Immature natural killer cell (primary cell): ENCODE measurements around the gene TMEM178A. TPM values are rescaled to one million over a fixed set of nuclear protein-coding genes. Genes with fewer than 3 reads are reported as not detected.
"Not testable (repeated sequence)": the region's sequence is repeated elsewhere in the genome, so short reads cannot be mapped to it uniquely, and the experiment has no call there.

Experiments
- DNase-seq, 3 donors: peaks; one replicate each; pipeline ENCODE4 v3.0.0; 2022; ENCODE audit warnings: mixed read lengths in 1 of 3
- H3K27ac Mint-ChIP-seq, 6 donors: one replicate each; pipeline ENCODE4 v1.8.0; 2020; ENCODE audit warnings: mixed read lengths in 6 of 6, mild to moderate bottlenecking in 5 of 6, inconsistent platforms in 4 of 6, moderate library complexity in 3 of 6
- H3K27me3 Mint-ChIP-seq, 3 donors: one replicate each; pipeline ENCODE4 v1.8.0; 2020 to 2021; ENCODE audit warnings: low read depth in 3 of 3, mild to moderate bottlenecking in 3 of 3, mixed read lengths in 3 of 3, moderate library complexity in 3 of 3, inconsistent platforms in 1 of 3
- H3K36me3 Mint-ChIP-seq, 3 donors: one replicate each; pipeline ENCODE4 v1.8.0; 2020; ENCODE audit warnings: mixed read lengths in 3 of 3, inconsistent platforms in 2 of 3, mild to moderate bottlenecking in 2 of 3
- H3K4me1 Mint-ChIP-seq, 2 donors: one replicate each; pipeline ENCODE4 v1.8.0; 2020; ENCODE audit warnings: inconsistent platforms in 2 of 2, mild to moderate bottlenecking in 2 of 2, mixed read lengths in 2 of 2, moderate library complexity in 1 of 2
- H3K4me3 Mint-ChIP-seq, 5 donors: one replicate each; pipeline ENCODE4 v1.8.0; 2020; ENCODE audit warnings: mild to moderate bottlenecking in 5 of 5, mixed read lengths in 5 of 5, inconsistent platforms in 3 of 5, moderate library complexity in 3 of 5
- H3K9me3 Mint-ChIP-seq, 6 donors: one replicate each; pipeline ENCODE4 v1.8.0; 2020; ENCODE audit warnings: mild to moderate bottlenecking in 6 of 6, mixed read lengths in 6 of 6, inconsistent platforms in 4 of 6, moderate library complexity in 3 of 6
- polyA plus RNA-seq, 3 donors: library from polyadenylated mRNA; unstranded; fragments of 300-500 nt; fragmentation: Illumina TruSeq; gene quantifications; one replicate each; pipeline ENCODE4 v1.2.3, GENCODE V29; 2021

The TMEM178A gene
- polyA plus RNA-seq = not detected

DNA sequence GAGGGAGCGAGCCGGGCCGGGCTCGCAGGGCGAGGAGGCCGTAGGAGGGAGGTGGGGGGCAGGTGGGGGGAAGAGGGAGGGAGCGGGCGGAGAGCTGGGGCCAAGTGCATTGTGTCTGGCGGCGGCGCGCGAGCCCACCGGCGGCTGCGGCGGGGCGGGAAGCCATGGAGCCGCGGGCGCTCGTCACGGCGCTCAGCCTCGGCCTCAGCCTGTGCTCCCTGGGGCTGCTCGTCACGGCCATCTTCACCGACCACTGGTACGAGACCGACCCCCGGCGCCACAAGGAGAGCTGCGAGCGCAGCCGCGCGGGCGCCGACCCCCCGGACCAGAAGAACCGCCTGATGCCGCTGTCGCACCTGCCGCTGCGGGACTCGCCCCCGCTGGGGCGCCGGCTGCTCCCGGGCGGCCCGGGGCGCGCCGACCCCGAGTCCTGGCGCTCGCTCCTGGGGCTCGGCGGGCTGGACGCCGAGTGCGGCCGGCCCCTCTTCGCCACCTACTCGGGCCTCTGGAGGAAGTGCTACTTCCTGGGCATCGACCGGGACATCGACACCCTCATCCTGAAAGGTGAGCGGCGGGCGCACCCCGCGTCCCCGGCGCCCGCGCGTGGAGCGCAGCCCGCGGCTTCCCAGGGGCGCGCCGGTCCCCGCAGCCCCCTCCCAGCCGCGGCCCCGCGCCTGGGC, at the start of gene TMEM178A:
TMEM178A (plus strand) TSS at position 107 of the 680 bp plus-strand sequence; CDS start at position 165, 58 bp downstream.
- Mint-ChIP-seq H3K27ac (no peak within 1 kb of the TSS), H3K27me3 (peaks cover 21 to 27% (median 23%) of the 10 kb centered on the region in 3 donors), H3K36me3 (no peaks in the 10 kb centered on the region), H3K4me3 (peak within 1 kb of the TSS in 4 of 5 donors; percentile 15 to 56 (median 26)), H3K4me1 (peaks cover 0 to 7% of the 10 kb centered on the region in 2 donors), H3K9me3 (peaks cover 0 to 4% (median 0%) of the 10 kb centered on the region in 6 donors)
- DNase-seq = no peak

DNA sequence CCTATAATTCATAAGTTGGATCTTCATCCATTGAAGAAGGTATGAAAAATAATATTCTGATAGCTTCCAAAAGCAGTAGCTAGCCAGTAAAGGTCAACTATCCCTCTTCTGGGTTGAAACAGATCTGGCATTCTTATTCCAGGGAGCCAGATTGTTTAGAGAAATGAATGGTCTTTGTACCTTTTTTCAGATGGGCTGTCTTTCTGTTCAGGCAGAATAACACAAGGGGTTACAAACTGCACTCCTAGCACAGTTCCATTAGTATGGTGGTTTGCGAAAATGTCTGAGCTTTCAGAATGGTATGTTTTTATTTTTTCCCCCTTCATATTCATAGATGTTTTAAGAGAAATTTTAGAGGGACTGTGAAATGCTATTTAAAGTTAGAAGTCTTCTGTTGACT, 47.5 kb upstream of the TMEM178A start:
- DNase-seq = no peak
- H3K9me3 Mint-ChIP-seq = no peaks in the 10 kb centered on the region
- peaks cover 0 to 2% (median 2%) of the 10 kb centered on the region in 3 donors for H3K27me3 Mint-ChIP-seq
- peaks cover 8 to 13% of the 10 kb centered on the region in 2 donors for H3K4me1 Mint-ChIP-seq
- peaks cover 0 to 2% (median 0%) of the 10 kb centered on the region in 3 donors for H3K36me3 Mint-ChIP-seq
- H3K27ac Mint-ChIP-seq = no peak overlapping the region
- no peak overlapping the region for H3K4me3 Mint-ChIP-seq

DNA sequence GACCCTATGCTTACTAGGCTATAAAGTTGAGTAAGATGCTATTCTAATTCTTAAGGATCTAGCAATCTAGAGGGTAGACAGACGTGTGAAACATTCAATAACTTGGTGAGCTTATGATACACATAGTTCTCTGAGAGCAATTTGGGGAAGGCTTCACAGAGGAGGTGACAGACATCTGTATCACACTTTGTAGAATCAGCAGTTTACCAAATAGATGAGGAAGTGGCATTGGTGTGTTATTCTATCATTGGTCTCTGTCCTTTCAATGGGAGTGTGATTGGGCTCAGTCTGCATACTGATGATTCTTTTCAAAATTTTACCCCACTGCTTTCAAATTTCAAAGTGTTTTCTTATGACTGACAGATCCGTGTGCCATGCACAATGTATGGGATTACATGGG, 47.0 kb upstream of the TMEM178A start:
- no peak for DNase-seq
- Mint-ChIP-seq H3K27me3 (peaks cover 0 to 2% (median 2%) of the 10 kb centered on the region in 3 donors), H3K36me3 (peaks cover 0 to 2% (median 0%) of the 10 kb centered on the region in 3 donors), H3K9me3 (no peaks in the 10 kb centered on the region), H3K27ac (no peak overlapping the region), H3K4me3 (no peak overlapping the region), H3K4me1 (peaks cover 8 to 13% of the 10 kb centered on the region in 2 donors)

DNA sequence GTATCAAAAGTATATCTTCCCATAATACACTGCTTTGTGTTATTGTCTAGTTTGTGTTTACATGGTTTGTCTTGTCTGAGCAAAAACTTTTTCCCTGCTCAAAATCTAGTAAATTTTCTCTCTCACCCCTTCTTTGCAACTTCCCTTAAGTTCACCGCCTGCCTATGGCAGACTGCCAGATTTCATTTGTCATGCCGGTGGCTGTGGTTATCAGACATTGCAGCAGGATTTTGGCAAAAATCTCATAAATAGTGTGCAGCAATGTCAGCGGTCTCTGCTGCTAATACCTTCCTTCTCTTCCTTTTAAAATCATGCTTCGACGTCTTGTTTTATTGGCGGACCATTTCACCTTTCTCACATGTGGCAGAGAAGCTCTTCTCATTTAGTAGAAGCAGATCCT, 45.6 kb upstream of the TMEM178A start:
- Mint-ChIP-seq H3K9me3 (no peaks in the 10 kb centered on the region), H3K27ac (no peak overlapping the region), H3K27me3 (peaks cover 2 to 4% (median 2%) of the 10 kb centered on the region in 3 donors), H3K4me1 (peaks cover 8 to 13% of the 10 kb centered on the region in 2 donors), H3K36me3 (peaks cover 0 to 2% (median 0%) of the 10 kb centered on the region in 3 donors), H3K4me3 (no peak overlapping the region)
- DNase-seq = no peak

DNA sequence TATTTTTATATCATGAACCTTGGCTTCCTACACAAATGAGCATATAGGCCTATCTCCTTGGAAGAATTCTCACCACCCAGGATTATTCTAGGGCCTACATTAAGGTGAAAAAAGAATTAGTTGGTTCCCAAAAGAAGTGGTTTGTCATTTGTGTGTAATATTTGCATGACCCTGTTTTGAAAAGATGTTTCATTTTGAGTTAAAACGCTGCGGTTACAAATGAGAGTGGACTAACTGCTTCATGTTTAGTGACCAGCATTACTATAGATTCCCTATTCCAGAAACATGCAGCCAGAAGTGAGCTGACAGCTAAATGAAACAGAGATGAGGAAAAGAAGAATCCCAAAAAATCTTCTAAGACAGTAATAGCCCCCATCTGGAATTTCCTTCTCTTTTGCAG, 44.1 kb upstream of the TMEM178A start:
- H3K4me1 Mint-ChIP-seq = peaks cover 8 to 13% of the 10 kb centered on the region in 2 donors
- no peak overlapping the region for H3K27ac Mint-ChIP-seq
- peaks cover 0 to 4% (median 0%) of the 10 kb centered on the region in 6 donors for H3K9me3 Mint-ChIP-seq
- H3K27me3 Mint-ChIP-seq = peaks cover 2 to 4% (median 2%) of the 10 kb centered on the region in 3 donors
- H3K4me3 Mint-ChIP-seq = no peak overlapping the region
- H3K36me3 Mint-ChIP-seq = peaks cover 0 to 2% (median 0%) of the 10 kb centered on the region in 3 donors
- DNase-seq = no peak

DNA sequence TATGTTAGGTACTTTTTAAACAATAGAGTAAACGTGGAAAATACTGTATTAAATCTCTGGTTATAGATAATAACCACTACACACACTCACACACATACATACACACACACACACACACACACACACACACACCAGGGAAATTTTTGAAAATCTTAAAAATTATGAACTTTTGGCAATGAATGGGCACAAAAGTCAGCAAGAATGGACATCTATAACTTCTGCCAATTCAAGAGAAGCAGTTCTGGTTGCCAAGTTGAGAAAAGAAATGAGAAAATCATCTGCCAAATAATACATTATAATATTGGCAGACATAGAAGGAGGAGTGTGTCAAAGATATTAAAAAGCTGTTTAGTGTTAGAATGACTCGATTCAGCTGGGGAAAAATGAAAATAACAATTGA, 42.9 kb upstream of the TMEM178A start:
- Mint-ChIP-seq H3K36me3 (peaks cover 0 to 2% (median 0%) of the 10 kb centered on the region in 3 donors), H3K27me3 (peaks cover 0 to 2% (median 2%) of the 10 kb centered on the region in 3 donors), H3K9me3 (peaks cover 0 to 4% (median 0%) of the 10 kb centered on the region in 6 donors), H3K4me1 (peaks cover 8 to 13% of the 10 kb centered on the region in 2 donors), H3K4me3 (no peak overlapping the region), H3K27ac (no peak overlapping the region)
- no peak for DNase-seq

DNA sequence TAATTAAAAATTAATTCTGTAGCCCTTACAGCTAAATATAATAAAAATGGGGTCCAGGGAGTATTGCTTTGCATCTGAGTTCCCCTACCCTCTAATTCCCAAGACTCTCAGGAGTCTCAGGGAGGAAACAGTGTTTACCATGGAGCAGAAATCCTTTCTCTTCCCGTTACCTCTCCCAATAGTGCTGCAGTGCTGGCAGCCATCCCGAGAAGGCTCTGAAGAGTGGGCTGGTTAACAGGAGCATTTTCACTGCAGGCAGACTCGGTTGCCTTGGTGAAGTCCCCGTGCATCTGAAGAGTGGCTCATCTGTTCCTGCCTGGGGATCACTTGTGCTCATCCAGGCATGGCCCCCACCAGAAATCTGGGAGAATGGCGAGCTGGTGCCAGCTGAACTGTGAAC, 41.8 kb upstream of the TMEM178A start:
- DNase-seq = no peak
- peaks cover 0 to 4% (median 0%) of the 10 kb centered on the region in 6 donors for H3K9me3 Mint-ChIP-seq
- no peak overlapping the region for H3K4me3 Mint-ChIP-seq
- H3K4me1 Mint-ChIP-seq = peaks cover 8 to 13% of the 10 kb centered on the region in 2 donors
- peaks cover 0 to 2% (median 0%) of the 10 kb centered on the region in 3 donors for H3K36me3 Mint-ChIP-seq
- no peak overlapping the region for H3K27ac Mint-ChIP-seq
- peaks cover 0 to 2% (median 2%) of the 10 kb centered on the region in 3 donors for H3K27me3 Mint-ChIP-seq

DNA sequence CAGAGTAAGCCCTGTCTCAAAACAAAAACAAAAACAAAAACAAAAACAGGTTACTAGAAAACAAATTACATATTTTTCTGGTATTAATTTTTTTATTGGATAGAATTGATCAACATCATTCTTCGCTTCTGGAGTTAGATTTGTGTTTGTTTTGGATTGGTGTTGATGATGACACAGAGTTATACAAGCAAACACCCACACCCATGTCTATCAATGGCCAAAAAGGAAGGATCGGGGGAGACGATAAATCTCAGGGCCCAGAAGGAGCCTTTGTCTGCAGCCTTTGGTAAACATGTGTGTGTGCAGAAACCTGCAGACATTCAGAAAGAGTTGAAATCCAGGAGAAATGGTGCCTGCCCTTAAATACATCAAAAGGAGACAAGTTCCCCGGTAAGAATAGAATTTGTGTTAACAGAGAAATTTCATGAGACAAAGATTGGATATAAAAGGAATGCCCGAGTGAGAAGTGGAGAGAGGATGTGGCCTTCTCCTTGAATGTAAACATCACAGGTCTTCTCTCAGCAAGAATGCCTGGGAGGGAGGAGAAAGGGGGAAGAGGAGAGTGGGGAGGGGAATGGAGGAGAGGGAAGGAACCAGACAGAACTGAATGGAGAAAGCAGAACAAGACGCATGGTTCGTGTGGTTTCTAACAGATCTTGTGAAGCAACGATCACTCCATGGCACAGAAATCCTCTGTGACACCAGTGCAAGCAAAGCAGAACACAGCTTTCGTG, 40.4 kb upstream of the TMEM178A start:
- H3K27ac Mint-ChIP-seq = no peak overlapping the region
- H3K27me3 Mint-ChIP-seq = peaks cover 0 to 2% (median 2%) of the 10 kb centered on the region in 3 donors
- DNase-seq = no peak
- H3K36me3 Mint-ChIP-seq = no peaks in the 10 kb centered on the region
- H3K4me1 Mint-ChIP-seq = peaks cover 4 to 7% of the 10 kb centered on the region in 2 donors
- peaks cover 0 to 4% (median 0%) of the 10 kb centered on the region in 6 donors for H3K9me3 Mint-ChIP-seq
- H3K4me3 Mint-ChIP-seq = no peak overlapping the region

DNA sequence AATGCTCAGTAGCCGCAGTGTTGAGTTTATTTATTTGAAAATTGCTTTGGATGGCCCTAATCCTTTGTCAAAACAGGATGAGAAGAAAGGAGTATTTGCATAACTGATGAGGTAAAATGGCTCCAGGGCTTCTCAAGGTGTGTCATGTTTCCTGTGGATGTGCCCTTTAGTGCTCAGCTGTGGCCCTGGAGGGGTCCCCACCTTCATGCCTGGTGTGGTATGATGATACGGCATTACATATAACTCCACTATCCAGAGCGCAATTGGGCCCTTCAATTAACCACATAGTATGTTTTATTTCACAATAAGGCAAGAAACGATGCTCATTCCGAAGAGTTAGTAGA, 39.8 kb upstream of the TMEM178A start:
- H3K4me3 Mint-ChIP-seq = no peak overlapping the region
- H3K9me3 Mint-ChIP-seq = peaks cover 0 to 4% (median 0%) of the 10 kb centered on the region in 6 donors
- H3K27ac Mint-ChIP-seq = no peak overlapping the region
- no peaks in the 10 kb centered on the region for H3K36me3 Mint-ChIP-seq
- peaks cover 1% of the 10 kb centered on the region in 2 donors for H3K4me1 Mint-ChIP-seq
- peaks cover 0 to 2% (median 2%) of the 10 kb centered on the region in 3 donors for H3K27me3 Mint-ChIP-seq
- DNase-seq = no peak

DNA sequence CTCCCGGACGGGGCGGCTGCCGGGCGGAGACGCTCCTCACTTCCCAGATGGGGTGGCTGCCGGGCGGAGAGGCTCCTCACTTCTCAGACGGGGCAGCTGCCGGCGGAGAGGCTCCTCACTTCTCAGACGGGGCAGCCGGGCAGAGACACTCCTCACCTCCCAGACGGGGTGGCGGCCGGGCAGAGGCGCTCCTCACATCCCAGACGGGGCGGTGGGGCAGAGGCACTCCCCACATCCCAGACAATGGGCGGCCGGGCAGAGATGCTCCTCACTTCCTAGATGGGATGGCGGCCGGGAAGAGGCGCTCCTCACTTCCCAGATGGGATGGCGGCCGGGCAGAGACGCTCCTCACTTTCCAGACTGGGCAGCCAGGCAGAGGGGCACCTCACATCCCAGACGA, 37.4 kb upstream of the TMEM178A start:
- H3K4me3 Mint-ChIP-seq, H3K27ac Mint-ChIP-seq, H3K27me3 Mint-ChIP-seq, H3K4me1 Mint-ChIP-seq, H3K9me3 Mint-ChIP-seq, DNase-seq, H3K36me3 Mint-ChIP-seq: not testable (repeated sequence)

DNA sequence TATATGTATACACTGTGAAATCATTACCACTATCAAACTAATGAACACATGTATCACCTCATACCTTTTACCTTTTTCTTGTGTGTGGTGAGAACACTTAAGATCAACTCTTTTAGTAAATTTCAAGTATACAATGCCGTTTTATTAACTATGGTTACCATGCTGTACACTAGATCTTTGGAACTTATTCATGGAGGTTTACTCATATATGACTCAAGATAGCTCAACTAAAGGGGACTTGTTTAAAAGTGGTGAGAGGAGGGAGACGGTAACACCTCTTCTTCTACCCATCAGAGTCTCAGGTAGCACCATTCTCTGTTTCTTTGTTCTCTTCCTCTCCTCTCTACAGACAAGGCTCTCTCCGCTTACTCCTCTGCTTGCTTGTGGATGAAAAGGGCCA, 36.1 kb upstream of the TMEM178A start:
- Mint-ChIP-seq H3K4me1 (no peaks in the 10 kb centered on the region), H3K27me3 (peaks cover 0 to 7% (median 0%) of the 10 kb centered on the region in 3 donors), H3K27ac (no peak overlapping the region), H3K4me3 (no peak overlapping the region), H3K9me3 (peaks cover 0 to 4% (median 0%) of the 10 kb centered on the region in 6 donors), H3K36me3 (no peaks in the 10 kb centered on the region)
- DNase-seq = no peak

DNA sequence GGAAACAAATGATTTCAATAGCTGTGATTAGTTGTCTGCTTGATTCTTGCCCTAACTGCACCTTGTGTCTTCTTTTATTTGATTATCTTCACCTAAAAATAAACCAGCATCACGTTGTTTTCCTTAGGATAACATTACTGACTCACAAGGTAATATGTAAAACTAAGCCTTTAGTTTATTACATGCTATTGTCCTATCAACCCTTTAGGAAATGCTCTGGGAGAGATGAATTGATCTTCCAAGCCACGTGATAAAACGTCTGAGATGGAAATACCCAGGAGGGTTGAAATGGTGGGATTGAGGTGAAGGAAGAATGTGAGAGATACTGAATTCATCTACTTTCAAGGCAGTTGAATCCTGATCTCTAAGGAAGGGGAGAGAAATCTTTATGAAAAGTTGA, 34.5 kb upstream of the TMEM178A start:
- Mint-ChIP-seq H3K4me1 (no peaks in the 10 kb centered on the region), H3K36me3 (no peaks in the 10 kb centered on the region), H3K27ac (no peak overlapping the region)

DNA sequence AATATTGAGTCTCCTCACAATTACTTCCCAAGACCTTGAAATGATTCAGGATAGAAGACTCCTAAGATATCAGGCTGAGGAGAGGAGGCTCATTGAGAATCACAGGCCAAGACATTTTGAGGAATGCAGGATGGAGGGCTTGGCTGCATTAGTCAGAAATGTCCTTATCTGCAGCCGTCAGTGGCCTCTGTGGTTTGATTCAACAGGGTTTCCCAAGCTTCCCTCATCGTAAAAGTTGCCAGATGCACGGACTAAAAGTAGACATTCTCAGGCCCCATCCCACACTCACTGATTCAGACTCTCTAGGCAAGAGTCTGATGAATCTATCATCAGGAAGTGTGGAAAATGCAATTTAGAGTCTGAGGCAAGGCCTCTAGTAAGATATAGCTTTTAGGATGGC, 34.0 kb upstream of the TMEM178A start:
- no peaks in the 10 kb centered on the region for H3K4me1 Mint-ChIP-seq
- no peak overlapping the region for H3K4me3 Mint-ChIP-seq
- H3K9me3 Mint-ChIP-seq = peaks cover 0 to 2% (median 0%) of the 10 kb centered on the region in 6 donors
- H3K27ac Mint-ChIP-seq = no peak overlapping the region
- DNase-seq = no peak
- H3K36me3 Mint-ChIP-seq = no peaks in the 10 kb centered on the region
- H3K27me3 Mint-ChIP-seq = peaks cover 0 to 7% (median 2%) of the 10 kb centered on the region in 3 donors

More for the DNA sequence above, 34.5 kb upstream of the TMEM178A start:
- Mint-ChIP-seq H3K4me3 (no peak overlapping the region), H3K27me3 (peaks cover 0 to 7% (median 2%) of the 10 kb centered on the region in 3 donors), H3K9me3 (peaks cover 0 to 2% (median 0%) of the 10 kb centered on the region in 6 donors)
- DNase-seq = no peak

DNA sequence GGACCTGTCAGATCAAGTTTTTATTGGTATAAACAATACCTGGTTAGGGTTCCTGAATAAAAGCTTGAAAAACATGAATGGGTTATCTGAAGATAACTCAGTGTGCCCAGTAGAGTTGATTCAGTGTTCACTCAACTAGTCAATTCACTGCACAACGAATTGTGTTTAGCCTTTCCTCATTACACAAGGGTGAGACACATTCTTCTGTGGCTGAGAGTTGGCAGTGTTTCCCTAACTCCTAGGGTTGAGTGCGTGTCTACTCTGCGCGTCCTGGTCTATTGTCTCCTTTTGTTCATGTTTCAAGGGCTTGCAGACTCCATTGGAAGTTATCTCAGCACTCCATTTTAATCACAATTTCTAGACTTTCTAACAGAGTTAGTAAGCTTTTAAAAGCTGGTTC, 32.8 kb upstream of the TMEM178A start:
- Mint-ChIP-seq H3K36me3 (no peaks in the 10 kb centered on the region), H3K27me3 (peaks cover 0 to 7% (median 2%) of the 10 kb centered on the region in 3 donors), H3K27ac (no peak overlapping the region), H3K4me1 (no peaks in the 10 kb centered on the region), H3K4me3 (no peak overlapping the region), H3K9me3 (peaks cover 0 to 2% (median 0%) of the 10 kb centered on the region in 6 donors)
- no peak for DNase-seq
